IMR-90 (cell line): ENCODE results near the gene FMO5. TPM values are rescaled to one million over a fixed set of nuclear protein-coding genes. Genes with fewer than 3 reads are reported as not detected.

Experiments
- ATAC-seq: fragments of 200-7000 bp; cut with Tn5 transposase; 2 replicates; pipeline ENCODE4 v1.9.1; 2020; ENCODE audit warnings: low read depth, mild to moderate bottlenecking, moderate library complexity
- BruUV-seq: library from RNA; stranded (reverse); fragments of 400-500 nt; replicated peaks from 2 replicates; lab custom pipeline; 2021; lab: Mats Ljungman, UMichigan
- CTCF ChIA-PET: fragments of 300-600 bp; formaldehyde crosslinking; extraction: SDS; loops from one replicate; lab custom pipeline; 2021; ENCODE audit warnings: antibody characterized with exemption; lab: Yijun Ruan, JAX
- POLR2A ChIA-PET: fragments of 300-600 bp; sonication (Branson Sonifier 250); formaldehyde crosslinking; loops from one replicate; lab custom pipeline; 2022; ENCODE audit warnings: antibody characterized with exemption; ENCODE audit not compliant: unreplicated experiment; lab: Charles Lee
- DNase-seq: peaks from one replicate; pipeline ENCODE4 v3.0.0; 2013
- H2AFZ ChIP-seq: replicated peaks from 2 replicates; pipeline ENCODE3; 2013; ENCODE audit warnings: low read length, mild to moderate bottlenecking; ENCODE audit not compliant: poor library complexity
- H2AK5ac ChIP-seq: 2 replicates; pipeline ENCODE4 v1.6.1; 2013; ENCODE audit warnings: low read depth, low read length, inconsistent platforms
- H2AK9ac ChIP-seq: replicated peaks from 2 replicates; pipeline ENCODE3; 2013; ENCODE audit warnings: mild to moderate bottlenecking, low read depth, low read length, moderate library complexity; ENCODE audit not compliant: poor library complexity
- H2BK120ac ChIP-seq: 2 replicates; pipeline ENCODE4 v1.6.1; 2013; ENCODE audit warnings: low read depth, low read length, inconsistent platforms
- H2BK15ac ChIP-seq: 3 replicates; pipeline ENCODE4 v1.6.1; 2013; ENCODE audit warnings: low read depth, low read length, inconsistent platforms
- H2BK20ac ChIP-seq: 2 replicates; pipeline ENCODE4 v1.6.1; 2013; ENCODE audit warnings: low read depth, mild to moderate bottlenecking, inconsistent platforms, low read length, moderate library complexity
- H2BK5ac ChIP-seq: 2 replicates; pipeline ENCODE4 v1.6.1; 2013; ENCODE audit warnings: mild to moderate bottlenecking, low read depth, low read length, inconsistent platforms; ENCODE audit not compliant: poor library complexity, severe bottlenecking
- H3K14ac ChIP-seq: replicated peaks from 2 replicates; pipeline ENCODE4 v1.6.1; 2013; ENCODE audit warnings: low read depth, low read length, inconsistent platforms
- H3K18ac ChIP-seq: 2 replicates; pipeline ENCODE4 v1.6.1; 2013; ENCODE audit warnings: low read depth, low read length, control low read depth
- H3K23ac ChIP-seq: 2 replicates; pipeline ENCODE4 v1.6.1; 2013; ENCODE audit warnings: low read depth, low read length, inconsistent platforms
- H3K27ac ChIP-seq: 2 replicates; pipeline ENCODE4 v1.5.1; 2013; ENCODE audit warnings: mild to moderate bottlenecking, control low read depth, low read length; ENCODE audit not compliant: insufficient read depth
- H3K27me3 ChIP-seq: 2 replicates; pipeline ENCODE4 v1.6.1; 2013; ENCODE audit warnings: low read length; ENCODE audit not compliant: control insufficient read depth, insufficient read depth
- H3K36me3 ChIP-seq: 2 replicates; pipeline ENCODE4 v1.6.1; 2013; ENCODE audit warnings: low read length, mixed read lengths; ENCODE audit not compliant: control insufficient read depth, insufficient read depth
- H3K4ac ChIP-seq: 2 replicates; pipeline ENCODE4 v1.6.1; 2013; ENCODE audit warnings: low read depth, low read length, inconsistent platforms
- H3K4me1 ChIP-seq: 2 replicates; pipeline ENCODE4 v1.6.1; 2013; ENCODE audit warnings: low read length, mixed read lengths; ENCODE audit not compliant: control insufficient read depth, insufficient read depth
- H3K4me2 ChIP-seq: 2 replicates; pipeline ENCODE4 v1.6.1; 2013; ENCODE audit warnings: low read depth, mild to moderate bottlenecking, control low read depth, low read length, moderate library complexity
- H3K4me3 ChIP-seq: 2 replicates; pipeline ENCODE4 v1.5.1; 2013; ENCODE audit warnings: low read depth, mild to moderate bottlenecking, control low read depth, low read length, moderate library complexity; ENCODE audit not compliant: insufficient read depth
- H3K56ac ChIP-seq: 2 replicates; pipeline ENCODE4 v1.6.1; 2013; ENCODE audit warnings: low read length, inconsistent platforms; ENCODE audit not compliant: insufficient read depth; ENCODE audit errors: extremely low read depth
- H3K79me1 ChIP-seq, 2 experiments: 2 replicates each; pipeline ENCODE4 v1.6.1; 2013; ENCODE audit warnings: low read length in 2 of 2, inconsistent platforms in 1 of 2, low read depth in 1 of 2
- H3K9ac ChIP-seq: 2 replicates; pipeline ENCODE4 v1.6.1; 2013; ENCODE audit warnings: low read depth, low read length, control low read depth
- H3K9me1 ChIP-seq: 2 replicates; pipeline ENCODE4 v1.6.1; 2013; ENCODE audit warnings: low read length, inconsistent platforms; ENCODE audit not compliant: insufficient read depth
- H3K9me3 ChIP-seq: 2 replicates; pipeline ENCODE4 v1.6.1; 2013; ENCODE audit warnings: low read length; ENCODE audit not compliant: control insufficient read depth, insufficient read depth
- H4K20me1 ChIP-seq: 2 replicates; pipeline ENCODE4 v1.6.1; 2013; ENCODE audit warnings: low read length, inconsistent platforms; ENCODE audit not compliant: insufficient read depth
- H4K5ac ChIP-seq: 2 replicates; pipeline ENCODE4 v1.6.1; 2013; ENCODE audit warnings: mild to moderate bottlenecking, low read depth, low read length, control low read depth
- H4K8ac ChIP-seq, 2 experiments: 2 replicates each; pipeline ENCODE4 v1.6.1; 2013; ENCODE audit warnings: low read depth in 2 of 2, low read length in 2 of 2, control low read depth in 1 of 2, inconsistent platforms in 1 of 2
- H4K91ac ChIP-seq: 2 replicates; pipeline ENCODE4 v1.6.1; 2013; ENCODE audit warnings: low read depth, low read length, inconsistent platforms; ENCODE audit not compliant: insufficient read depth
- BHLHE40 ChIP-seq: fragments of 150-350 bp; IDR thresholded peaks from 2 replicates; pipeline ENCODE4 v1.6.1; 2016; ENCODE audit warnings: mild to moderate bottlenecking, low read depth, low read length
- CEBPB ChIP-seq: IDR thresholded peaks from 2 replicates; pipeline ENCODE4 v1.6.1; 2012; ENCODE audit warnings: low read depth, low read length, improper control_type of control experiment
- ELK1 ChIP-seq: fragments of 150-350 bp; IDR thresholded peaks from 2 replicates; pipeline ENCODE4 v1.6.1; 2016; ENCODE audit warnings: low read depth, mild to moderate bottlenecking, low read length, moderate library complexity, borderline replicate concordance
- MAZ ChIP-seq: IDR thresholded peaks from 2 replicates; pipeline ENCODE4 v1.6.1; 2012; ENCODE audit warnings: low read depth, mild to moderate bottlenecking, low read length, improper control_type of control experiment, moderate library complexity, borderline replicate concordance
- NFE2L2 ChIP-seq: fragments of 150-350 bp; IDR thresholded peaks from 2 replicates; pipeline ENCODE4 v1.6.1; 2016; ENCODE audit warnings: low read depth, mild to moderate bottlenecking, low read length
- POLR2A ChIP-seq: IDR thresholded peaks from 2 replicates; pipeline ENCODE4 v1.6.1; 2012; ENCODE audit warnings: mild to moderate bottlenecking, low read depth, low read length
- RAD21 ChIP-seq: IDR thresholded peaks from 2 replicates; pipeline ENCODE4 v1.6.1; 2012; ENCODE audit warnings: low read length, improper control_type of control experiment
- RCOR1 ChIP-seq: IDR thresholded peaks from 2 replicates; pipeline ENCODE4 v1.6.1; 2012; ENCODE audit warnings: mild to moderate bottlenecking, low read length, improper control_type of control experiment; ENCODE audit not compliant: insufficient replicate concordance
- RFX5 ChIP-seq: IDR thresholded peaks from 2 replicates; pipeline ENCODE4 v1.8.0; 2012; ENCODE audit warnings: low read depth, mild to moderate bottlenecking, low read length, moderate library complexity
- WGBS, 2 experiments: methylation state at CpG; one replicate each; pipeline versions ENCODE4 v1.1.5 to v1.1.7; 2013; ENCODE audit warnings: missing lambda C conversion rate in 2 of 2; ENCODE audit not compliant: insufficient read length in 1 of 2; ENCODE audit errors: extremely low coverage in 2 of 2; 5-methylcytosine and 5-hydroxymethylcytosine counted together
- dilution Hi-C: fragments of 300-500 bp; cut with HindIII; formaldehyde crosslinking; loops from one replicate; pipeline ENCODE4 v1.14.3; 2018; ENCODE audit warnings: low sequenced_read_pairs; ENCODE audit not compliant: unreplicated experiment
- in situ Hi-C: fragments of 300-500 bp; cut with MboI; formaldehyde crosslinking; loops from 3 replicates; pipeline ENCODE4 v1.14.3; 2019; ENCODE audit warnings: low sequenced_read_pairs, inconsistent platforms, mixed read lengths
- intact Hi-C: fragments of 100-400 bp; cut with micrococcal nuclease; formaldehyde crosslinking; loops from 2 replicates; pipeline ENCODE4 v1.10.0; 2022
- polyA plus RNA-seq, 3 experiments: library from polyadenylated mRNA; depleted of rRNA; stranded (reverse); fragments of >200 nt; gene quantifications; 2 replicates each; pipeline ENCODE4 v1.2.3, GENCODE V29; 2012; ENCODE audit warnings: low replicate concordance in 1 of 3
- total RNA-seq: library from RNA; depleted of rRNA; stranded (reverse); fragments of >200 nt; gene quantifications from 2 replicates; pipeline ENCODE4 v1.2.3, GENCODE V29; 2012
- TF ChIP-seq, protein P1 (sequence below): fragments of 150-350 bp; IDR thresholded peaks from 2 replicates; pipeline ENCODE4 v1.6.1; 2017; ENCODE audit warnings: mild to moderate bottlenecking, antibody characterized with exemption, low read length, low read depth

Gene FMO5
- total and polyA plus RNA-seq, 2 of the 4 experiments (the other 2 are of a cell fraction): 0.36 to 0.51 TPM

DNA sequence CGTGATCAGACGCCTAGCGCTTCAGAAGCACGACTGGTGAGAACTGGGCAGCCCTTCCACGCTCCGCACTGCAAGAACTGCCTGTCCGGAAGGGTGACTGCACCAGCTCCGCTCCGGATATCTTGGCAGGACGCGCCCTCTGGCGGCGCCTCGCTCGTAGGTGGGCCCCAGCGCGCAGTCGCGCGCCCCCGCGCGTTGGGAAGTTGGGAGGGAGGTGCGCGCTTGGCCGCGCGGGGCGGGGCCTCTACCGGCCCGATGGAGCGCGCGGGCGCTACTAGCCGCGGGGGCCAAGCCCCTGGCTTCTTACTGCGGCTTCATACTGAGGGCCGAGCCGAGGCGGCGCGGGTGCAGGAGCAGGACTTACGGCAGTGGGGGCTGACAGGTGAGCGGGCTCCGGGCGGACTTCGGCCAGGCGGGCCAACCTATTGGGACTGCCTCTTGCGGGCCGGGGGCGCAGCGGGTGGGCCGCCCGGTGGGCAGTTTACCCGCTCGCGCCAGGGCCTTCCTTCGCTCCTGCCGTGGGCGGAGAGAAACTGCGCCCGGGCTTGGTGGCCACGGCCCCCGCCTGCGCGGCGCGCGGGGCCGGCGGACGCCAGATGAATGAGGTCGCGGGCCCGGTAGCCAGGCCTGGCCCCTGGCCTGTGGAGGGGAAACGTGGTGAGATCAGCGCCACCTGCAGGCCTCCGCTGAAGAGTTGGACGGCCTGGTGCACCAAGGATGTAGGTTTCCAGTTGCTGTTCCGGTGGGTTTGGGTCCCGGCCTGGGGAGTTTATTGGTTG, 17.5 kb upstream of the FMO5 start, which contains the start of gene CHD1L (continued):
- TF ChIP-seq NFE2L2 (no peak), RAD21 (peak; percentile 93), CEBPB (no peak)

DNA sequence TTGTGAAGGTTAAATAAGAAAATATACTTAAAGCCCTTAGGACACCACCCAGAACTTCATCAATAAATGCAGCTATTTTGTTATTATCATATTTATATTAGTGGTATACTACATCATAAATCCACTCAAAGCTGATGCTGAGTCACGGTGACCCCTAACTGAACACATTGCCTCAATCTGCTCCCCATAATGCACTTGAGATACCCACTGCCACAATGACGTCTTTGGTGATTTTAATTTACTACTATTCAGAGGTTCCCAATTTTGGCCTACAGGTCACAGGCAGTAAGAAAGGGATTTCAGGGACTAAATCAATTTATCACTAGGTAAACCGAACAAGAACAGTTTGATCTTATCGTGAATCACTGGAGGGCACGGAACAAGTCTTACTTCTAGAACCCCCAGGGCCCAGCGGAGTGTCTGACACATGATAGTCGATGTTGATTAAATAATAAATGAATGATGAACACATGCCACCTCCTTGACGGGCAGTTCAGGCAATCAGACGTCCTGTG, 16.9 kb upstream of the FMO5 start:
- Histone ChIP-seq H2AK5ac (no peak overlapping the region), H3K4me2 (peak overlapping the region; percentile 94), H2BK5ac (peak overlapping the region; percentile 77), H2AFZ (peak overlapping the region; percentile 99), H3K36me3 (no peaks in the 10 kb centered on the region), H3K79me1 (peaks cover 0 to 21% of the 10 kb centered on the region in 2 experiments; a peak in 3 of 4 replicates), H3K4me3 (peak overlapping the region; percentile 70), H2AK9ac (no peak overlapping the region), H4K5ac (peak overlapping the region; percentile 83), H3K27me3 (no peaks in the 10 kb centered on the region), H2BK20ac (no peak overlapping the region), H3K4me1 (peaks cover 3% of the 10 kb centered on the region), H4K8ac (peak overlapping the region; percentile 2 to 65; a peak in 3 of 4 replicates), H4K91ac (no peak overlapping the region), H3K9ac (peak overlapping the region; percentile 80), H3K4ac (peak overlapping the region; percentile 36; the same call in 1 of the 2 replicates), H2BK120ac (0 out of 2 replicates have a peak overlapping the region, but pooled peaks have one; percentile 0), H3K14ac (0 out of 2 replicates have a peak overlapping the region, but pooled peaks have one; percentile 6), H3K56ac (peak overlapping the region; percentile 56; the same call in 1 of the 2 replicates), H3K9me1 (peaks cover 8% of the 10 kb centered on the region), H3K18ac (peak overlapping the region; percentile 72), H3K9me3 (no peaks in the 10 kb centered on the region), H2BK15ac (no peak overlapping the region), H4K20me1 (peaks cover 24% of the 10 kb centered on the region), H3K23ac (peak overlapping the region; percentile 25; the same call in 1 of the 2 replicates), H3K27ac (peak overlapping the region; percentile 24; the same call in 1 of the 2 replicates)
- POLR2A ChIA-PET: no interaction called here
- ATAC-seq (no peak), DNase-seq (no peak)
- BruUV-seq: no TSS peak
- dilution Hi-C loops (no loop called here), in situ Hi-C loops (no loop called here), intact Hi-C loops (loop anchor here (1.0 to 2.0 kb wide), 2 partner anchors 51 to 70 kb away; partner anchors contain the start of gene PRKAB2)
- WGBS, 2 experiments: 0% methylated on average over 2 of the region's 9 CpGs; no CpG with 5 or more reads in 1 of the 2 experiments
- CTCF ChIA-PET: interaction anchor here (0.8 to 1.5 kb wide), 4 partner anchors 10 to 74 kb away, joined by 3 to 4 read pairs (median 4); no protein-coding TSS in a partner anchor
- no peak for TF ChIP-seq RCOR1
- TF ChIP-seq BHLHE40: no peak
- TF ChIP-seq, protein P1, sequence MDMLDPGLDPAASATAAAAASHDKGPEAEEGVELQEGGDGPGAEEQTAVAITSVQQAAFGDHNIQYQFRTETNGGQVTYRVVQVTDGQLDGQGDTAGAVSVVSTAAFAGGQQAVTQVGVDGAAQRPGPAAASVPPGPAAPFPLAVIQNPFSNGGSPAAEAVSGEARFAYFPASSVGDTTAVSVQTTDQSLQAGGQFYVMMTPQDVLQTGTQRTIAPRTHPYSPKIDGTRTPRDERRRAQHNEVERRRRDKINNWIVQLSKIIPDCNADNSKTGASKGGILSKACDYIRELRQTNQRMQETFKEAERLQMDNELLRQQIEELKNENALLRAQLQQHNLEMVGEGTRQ: no peak
- TF ChIP-seq NFE2L2: no peak
- no peak for TF ChIP-seq MAZ
- no peak for TF ChIP-seq ELK1
- no peak for TF ChIP-seq POLR2A
- no peak for TF ChIP-seq RAD21
- no peak for TF ChIP-seq RFX5
